GM12872 (cell line): ENCODE measurements around the gene LPP.

ENCODE experiments used
- TF ChIP-seq, protein P1 (sequence below): IDR thresholded peaks from 3 replicates; pipeline ENCODE4 v1.5.1; 2011; ENCODE audit warnings: low read depth, mild to moderate bottlenecking, low read length, moderate library complexity; ENCODE audit not compliant: insufficient read depth

Gene LPP

DNA sequence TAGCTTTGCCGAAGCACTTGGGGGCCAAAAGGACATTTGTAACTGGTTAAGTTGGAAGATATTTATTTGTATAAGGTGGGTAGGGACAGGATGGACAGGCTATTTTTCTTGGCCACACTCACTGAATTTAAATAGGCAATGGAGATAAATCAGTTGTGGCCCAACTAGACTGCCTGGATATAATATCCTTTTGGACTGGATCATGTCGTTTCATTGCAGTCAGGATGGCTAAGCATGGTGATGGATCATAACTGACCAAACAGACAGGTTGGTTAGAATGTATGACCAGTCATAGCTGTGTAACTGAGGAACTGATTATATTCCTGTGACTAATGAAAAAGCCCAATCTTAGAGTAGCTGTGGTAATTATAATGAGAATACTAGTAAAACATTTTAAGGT, 284.0 kb downstream of the LPP start:
- TF ChIP-seq, protein P1, sequence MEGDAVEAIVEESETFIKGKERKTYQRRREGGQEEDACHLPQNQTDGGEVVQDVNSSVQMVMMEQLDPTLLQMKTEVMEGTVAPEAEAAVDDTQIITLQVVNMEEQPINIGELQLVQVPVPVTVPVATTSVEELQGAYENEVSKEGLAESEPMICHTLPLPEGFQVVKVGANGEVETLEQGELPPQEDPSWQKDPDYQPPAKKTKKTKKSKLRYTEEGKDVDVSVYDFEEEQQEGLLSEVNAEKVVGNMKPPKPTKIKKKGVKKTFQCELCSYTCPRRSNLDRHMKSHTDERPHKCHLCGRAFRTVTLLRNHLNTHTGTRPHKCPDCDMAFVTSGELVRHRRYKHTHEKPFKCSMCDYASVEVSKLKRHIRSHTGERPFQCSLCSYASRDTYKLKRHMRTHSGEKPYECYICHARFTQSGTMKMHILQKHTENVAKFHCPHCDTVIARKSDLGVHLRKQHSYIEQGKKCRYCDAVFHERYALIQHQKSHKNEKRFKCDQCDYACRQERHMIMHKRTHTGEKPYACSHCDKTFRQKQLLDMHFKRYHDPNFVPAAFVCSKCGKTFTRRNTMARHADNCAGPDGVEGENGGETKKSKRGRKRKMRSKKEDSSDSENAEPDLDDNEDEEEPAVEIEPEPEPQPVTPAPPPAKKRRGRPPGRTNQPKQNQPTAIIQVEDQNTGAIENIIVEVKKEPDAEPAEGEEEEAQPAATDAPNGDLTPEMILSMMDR, result no peak

DNA sequence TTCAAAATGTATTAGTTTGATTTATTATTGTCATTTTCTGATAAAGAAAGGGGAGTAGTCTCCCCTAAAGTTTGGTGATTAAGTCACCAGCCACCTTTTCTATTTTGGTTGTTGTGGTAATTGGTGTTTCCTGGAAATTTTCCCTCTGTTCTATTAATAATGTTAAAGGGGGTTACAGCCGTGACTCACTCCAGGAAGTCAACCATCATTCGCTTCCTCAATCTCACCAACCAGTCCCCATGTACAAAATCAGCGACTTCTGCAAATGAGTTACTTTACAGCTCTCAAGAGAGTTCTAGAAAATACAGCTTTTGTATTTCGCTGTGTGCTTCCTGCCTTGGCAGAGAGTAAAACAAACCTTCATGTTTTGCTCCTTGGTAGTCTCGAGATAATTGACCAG, 285.1 kb downstream of the LPP start:
- TF ChIP-seq, protein P1, result no peak

DNA sequence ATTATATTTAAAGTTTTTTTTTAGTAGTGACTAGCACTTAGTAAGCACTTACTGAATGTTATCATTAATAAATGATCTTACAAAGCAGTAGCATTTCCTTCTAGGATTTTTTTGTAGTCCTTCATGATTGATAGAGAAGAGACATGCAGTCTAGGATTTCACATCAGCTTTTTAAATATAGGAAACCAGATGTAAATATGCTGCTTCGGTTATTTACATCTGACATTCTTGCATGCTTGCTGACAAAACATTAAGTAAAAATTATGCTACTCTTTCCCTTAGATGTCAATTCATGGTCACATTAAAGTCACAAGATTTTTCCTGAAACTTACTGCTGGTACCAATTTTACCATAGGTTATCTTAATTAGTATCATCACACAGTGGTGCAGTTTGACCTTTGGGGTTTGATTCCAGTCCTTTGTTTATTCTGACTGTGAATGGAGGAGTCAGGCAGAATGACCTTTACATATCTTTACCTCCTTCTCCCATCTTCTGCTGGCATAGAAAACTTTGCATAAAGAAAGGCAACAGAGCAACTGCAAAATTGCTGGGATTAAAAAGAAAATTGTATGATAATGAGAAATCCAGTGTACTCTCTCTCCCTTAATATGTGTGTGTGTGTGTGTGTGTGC, 286.5 kb downstream of the LPP start:
- TF ChIP-seq, protein P1, result no peak

DNA sequence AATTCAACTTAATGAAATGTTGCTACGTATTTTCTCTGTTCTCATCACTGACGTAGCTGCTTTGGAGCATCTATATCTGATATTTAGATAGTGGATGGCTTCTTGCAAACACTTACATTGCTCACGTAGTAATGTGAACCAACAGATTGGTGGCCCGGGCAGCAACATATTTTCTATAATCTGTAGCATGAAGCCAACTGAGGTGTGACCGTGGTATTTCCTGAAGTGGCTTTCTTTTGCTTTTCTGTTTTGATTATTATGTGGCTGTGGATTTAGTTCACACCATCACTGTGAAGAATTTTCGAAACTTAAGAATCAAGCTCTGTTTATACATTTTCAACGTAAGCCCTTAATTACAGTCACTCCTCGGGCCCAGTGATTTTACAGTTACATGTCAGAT, 288.5 kb downstream of the LPP start:
- TF ChIP-seq, protein P1, result no peak

DNA sequence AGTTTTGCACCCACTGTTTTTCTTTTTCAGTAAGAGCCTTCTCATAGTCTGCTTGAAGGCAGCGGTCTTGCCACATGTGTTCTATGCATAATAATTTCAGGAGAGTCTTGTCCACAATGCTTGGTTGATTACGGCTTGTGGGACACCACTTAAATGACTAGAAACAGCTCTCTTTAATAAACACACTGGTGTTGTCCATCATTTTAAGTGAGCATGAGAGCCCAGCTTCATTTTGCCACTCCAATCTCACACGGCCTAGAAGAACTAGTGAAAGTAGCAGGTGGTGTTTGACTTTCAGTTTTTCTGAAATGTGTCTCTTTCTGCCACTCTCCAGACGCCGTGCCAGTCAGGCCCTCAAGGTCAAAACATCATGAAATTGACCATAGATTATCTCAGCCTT, 292.1 kb downstream of the LPP start:
- TF ChIP-seq, protein P1, result no peak

DNA sequence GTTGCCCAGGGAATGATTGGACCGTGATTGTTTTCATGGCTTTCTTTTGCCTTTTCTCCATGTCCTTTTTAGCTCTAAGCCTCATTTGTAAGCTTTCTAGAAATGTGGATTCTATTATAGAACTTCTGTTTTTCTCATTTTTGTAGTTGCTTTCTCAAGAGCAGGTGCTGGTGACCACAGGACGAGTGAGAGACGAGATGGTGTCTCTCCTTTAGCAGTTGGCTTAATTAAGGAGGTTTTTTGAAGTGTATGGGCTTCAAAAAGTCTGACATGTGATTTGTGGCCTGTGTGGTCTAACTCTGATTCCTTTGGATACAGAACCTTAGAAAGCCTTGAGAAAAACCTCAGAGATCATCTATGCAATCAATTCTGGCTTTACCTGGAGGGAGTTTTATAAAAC, 292.8 kb downstream of the LPP start:
- TF ChIP-seq, protein P1, result no peak

DNA sequence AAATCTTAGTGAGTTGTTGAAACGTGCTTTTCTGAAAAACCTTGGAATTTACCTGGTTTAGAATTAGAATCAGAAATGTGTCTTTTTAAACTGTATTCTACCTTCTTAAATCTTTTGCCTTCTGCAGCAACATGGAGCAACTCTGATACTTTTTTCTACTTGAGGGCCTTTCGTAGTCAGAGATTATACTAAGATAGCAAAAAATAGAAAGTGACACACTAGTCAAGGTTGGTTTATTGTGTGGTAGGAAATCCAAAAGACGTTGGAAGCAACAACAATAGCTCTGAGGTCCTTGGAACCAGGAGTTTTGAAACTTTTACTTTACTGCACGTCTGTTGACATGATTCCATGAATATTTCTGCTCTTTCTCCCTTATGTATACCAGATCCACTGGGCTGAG, 294.9 kb downstream of the LPP start:
- TF ChIP-seq, protein P1, result no peak
